ENCODE measurements around the gene TOM1.

TOM1 gene

DNA sequence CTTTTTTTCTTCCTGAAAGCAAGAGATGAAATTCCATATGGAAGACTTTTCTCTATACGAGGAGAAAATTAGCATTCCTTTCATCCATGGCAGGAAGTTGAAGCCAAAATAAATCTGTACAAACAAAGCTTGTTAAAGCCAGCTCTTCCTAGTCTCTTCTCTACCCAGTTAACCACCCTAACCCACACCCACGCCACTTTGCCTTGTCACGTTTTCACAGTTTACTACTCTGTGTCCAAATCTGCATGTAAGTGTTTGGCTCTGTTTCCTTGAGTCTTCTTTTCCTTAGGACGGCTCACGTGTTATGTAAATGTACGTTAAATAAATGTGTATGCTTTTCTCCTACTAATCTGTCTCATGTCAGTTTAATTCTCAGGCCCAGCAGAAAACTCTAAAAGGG, 74.1 kb downstream of the TOM1 start:
- no peak for TF ChIP-seq SIN3A (IDR thresholded peaks at IDR 0.05; ENCODE audit: borderline replicate concordance, insufficient read depth, low read length)
- TF ChIP-seq POLR2AphosphoS5 (IDR thresholded peaks at IDR 0.05; ENCODE audit: low read depth, low read length) = no peak
- TF ChIP-seq FOXP2 (optimal IDR thresholded peaks at IDR 0.05; ENCODE audit: borderline replicate concordance, extremely low read depth, extremely low read length, insufficient read depth) = no peak
- TF ChIP-seq, protein P1, sequence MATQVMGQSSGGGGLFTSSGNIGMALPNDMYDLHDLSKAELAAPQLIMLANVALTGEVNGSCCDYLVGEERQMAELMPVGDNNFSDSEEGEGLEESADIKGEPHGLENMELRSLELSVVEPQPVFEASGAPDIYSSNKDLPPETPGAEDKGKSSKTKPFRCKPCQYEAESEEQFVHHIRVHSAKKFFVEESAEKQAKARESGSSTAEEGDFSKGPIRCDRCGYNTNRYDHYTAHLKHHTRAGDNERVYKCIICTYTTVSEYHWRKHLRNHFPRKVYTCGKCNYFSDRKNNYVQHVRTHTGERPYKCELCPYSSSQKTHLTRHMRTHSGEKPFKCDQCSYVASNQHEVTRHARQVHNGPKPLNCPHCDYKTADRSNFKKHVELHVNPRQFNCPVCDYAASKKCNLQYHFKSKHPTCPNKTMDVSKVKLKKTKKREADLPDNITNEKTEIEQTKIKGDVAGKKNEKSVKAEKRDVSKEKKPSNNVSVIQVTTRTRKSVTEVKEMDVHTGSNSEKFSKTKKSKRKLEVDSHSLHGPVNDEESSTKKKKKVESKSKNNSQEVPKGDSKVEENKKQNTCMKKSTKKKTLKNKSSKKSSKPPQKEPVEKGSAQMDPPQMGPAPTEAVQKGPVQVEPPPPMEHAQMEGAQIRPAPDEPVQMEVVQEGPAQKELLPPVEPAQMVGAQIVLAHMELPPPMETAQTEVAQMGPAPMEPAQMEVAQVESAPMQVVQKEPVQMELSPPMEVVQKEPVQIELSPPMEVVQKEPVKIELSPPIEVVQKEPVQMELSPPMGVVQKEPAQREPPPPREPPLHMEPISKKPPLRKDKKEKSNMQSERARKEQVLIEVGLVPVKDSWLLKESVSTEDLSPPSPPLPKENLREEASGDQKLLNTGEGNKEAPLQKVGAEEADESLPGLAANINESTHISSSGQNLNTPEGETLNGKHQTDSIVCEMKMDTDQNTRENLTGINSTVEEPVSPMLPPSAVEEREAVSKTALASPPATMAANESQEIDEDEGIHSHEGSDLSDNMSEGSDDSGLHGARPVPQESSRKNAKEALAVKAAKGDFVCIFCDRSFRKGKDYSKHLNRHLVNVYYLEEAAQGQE (IDR thresholded peaks at IDR 0.05; ENCODE audit: insufficient read depth in 1 of 2, low read depth in 2 of 2, low read length in 2 of 2) = no peak
- no peak for TF ChIP-seq TAF1 (IDR thresholded peaks at IDR 0.05; ENCODE audit: borderline replicate concordance, insufficient read depth, low read length)

DNA sequence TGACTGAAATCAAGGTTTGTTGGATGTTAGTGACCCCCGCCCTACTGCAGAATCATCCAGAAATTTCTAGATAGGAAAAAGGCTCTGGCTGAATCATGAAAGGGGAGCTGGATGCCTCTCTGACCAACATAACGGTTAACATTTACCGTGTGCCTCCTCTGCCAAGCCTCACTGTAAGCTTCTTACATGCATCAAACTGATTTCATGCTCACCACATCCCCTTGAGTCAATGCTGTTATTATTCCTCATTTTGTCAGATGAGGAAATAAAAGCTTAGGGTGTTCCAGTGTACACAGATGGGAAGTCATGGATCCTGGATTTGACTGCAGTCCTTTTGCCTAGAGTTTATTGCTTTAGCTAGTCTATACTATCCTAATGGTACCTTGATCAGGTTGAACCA, 75.3 kb downstream of the TOM1 start:
- no peak for TF ChIP-seq POLR2AphosphoS5 (IDR thresholded peaks at IDR 0.05; ENCODE audit: low read depth, low read length)
- no peak for TF ChIP-seq TAF1 (IDR thresholded peaks at IDR 0.05; ENCODE audit: borderline replicate concordance, insufficient read depth, low read length)
- TF ChIP-seq SIN3A (IDR thresholded peaks at IDR 0.05; ENCODE audit: borderline replicate concordance, insufficient read depth, low read length) = no peak
- TF ChIP-seq FOXP2 (optimal IDR thresholded peaks at IDR 0.05; ENCODE audit: borderline replicate concordance, extremely low read depth, extremely low read length, insufficient read depth) = no peak
- TF ChIP-seq, protein P1 (IDR thresholded peaks at IDR 0.05; ENCODE audit: insufficient read depth in 1 of 2, low read depth in 2 of 2, low read length in 2 of 2) = no peak

DNA sequence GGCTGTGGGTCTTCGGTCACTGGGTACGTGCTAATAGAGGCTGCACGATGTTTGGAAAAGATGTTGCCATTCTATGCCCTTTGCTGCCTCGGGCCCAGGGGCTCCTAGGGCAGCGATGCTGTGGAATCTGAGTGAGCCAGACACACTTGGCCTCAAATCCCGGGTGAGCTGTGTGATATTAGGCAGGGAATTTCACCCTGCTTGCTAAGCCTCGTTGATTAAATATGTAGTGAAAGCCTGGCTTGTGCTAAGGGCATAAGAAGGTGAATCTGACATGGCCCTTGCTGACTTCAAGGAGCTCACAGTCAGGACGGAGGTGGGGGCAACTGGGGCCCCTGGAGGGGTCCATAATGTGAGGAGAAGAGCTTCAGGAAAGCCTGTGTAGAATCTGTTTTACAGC, 75.8 kb downstream of the TOM1 start:
- TF ChIP-seq FOXP2 (optimal IDR thresholded peaks at IDR 0.05; ENCODE audit: borderline replicate concordance, extremely low read depth, extremely low read length, insufficient read depth) (no peak), POLR2AphosphoS5 (IDR thresholded peaks at IDR 0.05; ENCODE audit: low read depth, low read length) (no peak), SIN3A (IDR thresholded peaks at IDR 0.05; ENCODE audit: borderline replicate concordance, insufficient read depth, low read length) (no peak), TAF1 (IDR thresholded peaks at IDR 0.05; ENCODE audit: borderline replicate concordance, insufficient read depth, low read length) (no peak)
- TF ChIP-seq, protein P1 (IDR thresholded peaks at IDR 0.05; ENCODE audit: insufficient read depth in 1 of 2, low read depth in 2 of 2, low read length in 2 of 2) = no peak

DNA sequence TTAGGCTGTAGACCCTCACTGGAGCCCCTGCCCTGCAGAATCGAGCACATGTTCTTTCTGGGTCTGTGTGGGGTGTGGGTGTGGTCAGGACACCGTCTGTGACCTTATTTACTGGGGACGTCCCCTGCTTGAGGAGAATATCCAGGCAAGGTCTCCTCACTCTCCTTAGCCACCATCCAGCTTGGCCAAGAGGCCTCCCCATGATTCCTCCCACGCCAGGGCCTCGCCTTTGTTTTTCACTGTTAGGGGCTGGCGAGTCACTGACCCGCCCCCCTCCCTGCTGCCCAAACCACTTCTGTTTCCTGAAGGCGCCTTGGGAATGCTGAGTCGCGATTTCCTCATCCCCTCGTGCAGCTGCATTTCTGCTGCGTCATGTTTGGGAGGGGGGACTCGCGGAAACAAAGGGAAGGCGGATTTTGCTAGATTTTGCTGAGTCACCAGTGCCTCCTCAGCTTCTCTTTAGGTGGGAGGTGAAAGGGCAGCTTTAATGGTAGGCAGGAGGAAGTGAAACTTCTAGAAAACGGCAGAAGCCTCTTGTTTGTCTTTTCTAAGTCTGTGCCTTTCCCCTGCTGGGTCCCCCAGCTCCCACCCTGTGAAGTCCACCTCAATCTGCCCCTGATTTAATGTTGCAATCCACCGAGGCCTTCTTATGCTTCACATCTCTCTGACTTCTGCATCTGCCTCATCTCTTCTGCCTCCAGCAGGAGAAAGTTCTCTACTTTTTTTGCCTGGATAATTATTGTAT, 77.2 kb downstream of the TOM1 start:
- TF ChIP-seq POLR2AphosphoS5 (IDR thresholded peaks at IDR 0.05; ENCODE audit: low read depth, low read length) (no peak), SIN3A (IDR thresholded peaks at IDR 0.05; ENCODE audit: borderline replicate concordance, insufficient read depth, low read length) (peak; percentile 82; the same call in 1 of the 2 replicates)

DNA sequence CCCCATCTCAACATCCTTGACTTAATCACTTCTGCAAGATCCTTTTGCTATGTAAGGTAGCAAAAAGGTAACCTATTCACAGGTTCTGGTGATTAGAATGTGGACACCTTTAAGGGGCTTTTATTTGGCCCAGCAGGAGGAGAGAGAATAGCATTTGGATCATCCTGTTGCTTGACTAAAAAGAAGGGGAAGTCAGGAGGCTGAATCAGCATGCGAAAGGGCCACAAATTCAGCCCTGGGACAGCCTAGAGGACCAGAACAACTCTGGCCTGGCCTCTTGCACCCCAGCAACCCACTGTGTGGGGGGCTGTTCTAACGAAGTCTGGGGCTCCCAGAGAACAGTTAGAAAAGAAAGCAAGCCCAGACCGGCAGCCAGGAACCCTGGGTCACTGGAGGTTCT, 78.0 kb downstream of the TOM1 start:
- TF ChIP-seq SIN3A (IDR thresholded peaks at IDR 0.05; ENCODE audit: borderline replicate concordance, insufficient read depth, low read length) = no peak
- TF ChIP-seq FOXP2 (optimal IDR thresholded peaks at IDR 0.05; ENCODE audit: borderline replicate concordance, extremely low read depth, extremely low read length, insufficient read depth) = no peak
- TF ChIP-seq, protein P1 (IDR thresholded peaks at IDR 0.05; ENCODE audit: insufficient read depth in 1 of 2, low read depth in 2 of 2, low read length in 2 of 2) = no peak
- TF ChIP-seq TAF1 (IDR thresholded peaks at IDR 0.05; ENCODE audit: borderline replicate concordance, insufficient read depth, low read length) = no peak
- TF ChIP-seq POLR2AphosphoS5 (IDR thresholded peaks at IDR 0.05; ENCODE audit: low read depth, low read length) = no peak

All from PFSK-1 (cell line).